ENCODE data around the gene TRIO. TPM values are rescaled to one million over a fixed set of nuclear protein-coding genes. Genes with fewer than 3 reads are reported as not detected.
A peak's percentile ranks its signal among the peaks of the same experiment; 100 is the strongest.

Gene TRIO
- total RNA-seq, 2 donors from 2014 or later, result 181 to 202 TPM

DNA sequence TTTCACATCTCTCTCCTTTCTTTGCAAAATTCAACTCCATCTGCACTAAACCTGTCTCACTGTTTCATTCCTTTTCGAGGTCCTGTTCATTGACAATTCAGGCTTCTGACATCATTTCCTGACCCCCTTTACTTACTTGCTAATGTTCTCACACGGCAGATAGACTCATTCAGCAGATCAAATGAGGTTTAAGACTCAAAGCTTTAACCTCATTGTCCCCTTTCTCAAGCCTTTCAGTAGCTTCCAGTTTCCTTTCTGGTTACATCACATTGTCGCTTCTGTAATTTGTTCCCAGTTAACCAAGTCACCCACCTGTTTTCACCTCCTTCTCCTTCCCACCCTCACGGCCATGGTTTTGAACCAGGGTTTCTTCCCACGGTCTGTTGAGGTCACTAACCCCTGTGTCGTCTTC is 295.1 kb downstream of the TRIO start:
- intact Hi-C loops (cut with DNase I), result no loop called here
- DNase-seq (ENCODE audit: low spot score), result no peak

DNA sequence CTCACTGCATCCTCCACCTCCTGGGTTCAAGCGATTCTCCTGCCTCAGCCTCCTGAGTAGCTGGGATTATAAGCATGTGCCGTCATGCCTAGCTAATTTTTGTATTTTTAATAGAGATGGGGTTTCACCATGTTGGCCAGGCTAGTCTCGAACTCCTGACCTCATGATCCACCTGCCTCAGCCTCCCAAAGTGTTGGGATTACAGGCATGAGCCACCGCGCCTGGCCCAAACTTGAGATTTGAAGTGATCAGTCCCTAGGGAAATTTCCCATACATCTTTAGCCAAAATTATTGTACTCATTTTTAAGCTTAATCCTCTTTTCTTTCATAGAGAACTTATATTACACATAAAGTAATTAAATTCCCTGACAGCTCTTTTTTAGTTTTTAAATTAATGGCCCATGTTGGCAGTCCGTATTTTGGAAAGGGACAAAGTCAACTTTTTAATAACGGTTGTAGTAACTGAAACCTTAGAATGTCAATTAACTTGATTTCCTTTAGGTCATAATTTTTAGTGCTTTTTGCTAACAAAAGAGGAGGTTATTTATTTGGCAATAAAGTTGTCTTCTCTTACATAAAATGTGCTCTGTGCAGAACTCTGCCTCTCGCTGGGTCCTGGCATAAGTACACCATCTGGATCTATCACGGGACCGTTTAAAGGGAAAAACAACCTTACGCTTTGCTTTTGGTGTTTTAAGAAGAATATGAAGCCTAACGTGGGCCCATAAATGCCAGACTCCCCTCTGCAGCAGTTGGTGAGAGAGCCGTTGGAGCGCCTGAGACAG is 296.1 kb downstream of the TRIO start:
- intact Hi-C loops (cut with DNase I), result no loop called here
- no peak for DNase-seq (ENCODE audit: low spot score)

DNA sequence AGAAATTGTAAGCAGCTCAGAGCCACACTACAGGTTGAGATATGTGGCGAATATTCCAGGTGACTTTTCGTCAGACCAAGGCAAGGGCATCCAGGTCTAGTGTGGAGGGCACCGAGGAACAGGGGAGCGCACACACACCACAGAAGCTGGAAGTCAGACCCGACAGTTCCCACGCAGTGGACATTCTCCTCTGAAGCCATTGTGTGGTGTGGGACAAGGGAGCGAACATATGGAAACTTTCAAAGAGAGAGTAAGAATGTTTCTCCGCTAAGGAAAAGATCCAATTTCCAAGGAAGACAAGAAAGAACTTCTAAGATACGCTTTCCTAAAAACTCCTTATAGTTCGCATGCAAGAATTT is 297.1 kb downstream of the TRIO start:
- intact Hi-C loops (cut with DNase I), result no loop called here
- DNase-seq (ENCODE audit: low spot score), result no peak

DNA sequence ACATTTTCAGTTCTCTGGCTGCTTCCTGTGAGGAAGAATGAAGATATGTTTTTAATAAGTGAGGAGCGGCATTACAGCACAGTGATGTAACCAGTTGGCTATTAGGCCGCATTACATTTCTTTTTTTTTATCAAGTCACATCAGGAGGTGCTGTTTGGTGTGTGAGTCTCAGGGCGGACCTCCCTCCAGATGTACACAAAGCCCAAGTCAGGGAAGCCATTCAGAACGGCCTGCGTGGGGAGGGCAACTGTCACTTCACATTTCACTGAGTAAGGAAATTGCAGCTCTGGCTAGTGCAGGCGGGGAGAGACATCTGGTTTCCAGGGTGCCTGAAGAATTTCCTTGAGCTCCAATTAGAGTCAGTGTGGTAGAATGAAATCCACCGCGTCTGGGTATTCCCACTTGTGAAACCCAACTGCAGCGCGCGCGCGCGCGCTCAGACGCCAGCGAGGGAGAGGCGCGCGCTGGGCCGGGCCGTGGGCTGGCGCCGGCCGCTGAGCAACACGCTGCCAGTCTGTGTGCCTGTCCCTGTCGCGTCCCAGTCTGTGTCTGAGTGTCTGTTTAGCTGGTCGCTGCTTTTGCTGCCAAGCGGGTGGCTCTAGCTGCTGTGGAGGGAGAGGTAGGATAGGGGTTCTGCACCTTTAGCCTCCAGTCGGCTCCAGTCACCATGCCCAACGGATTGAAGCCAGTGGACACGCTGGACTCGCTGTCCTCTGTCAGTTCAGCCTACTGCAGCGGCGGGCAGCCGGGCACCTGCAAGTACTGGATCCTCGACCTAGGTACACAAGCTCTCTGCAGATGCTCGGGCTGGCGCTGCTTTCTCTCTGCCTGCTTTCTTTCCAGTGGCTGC is 297.7 kb downstream of the TRIO start:
- intact Hi-C loops (cut with DNase I), result no loop called here
- peak; percentile 89 for DNase-seq (ENCODE audit: low spot score)

DNA sequence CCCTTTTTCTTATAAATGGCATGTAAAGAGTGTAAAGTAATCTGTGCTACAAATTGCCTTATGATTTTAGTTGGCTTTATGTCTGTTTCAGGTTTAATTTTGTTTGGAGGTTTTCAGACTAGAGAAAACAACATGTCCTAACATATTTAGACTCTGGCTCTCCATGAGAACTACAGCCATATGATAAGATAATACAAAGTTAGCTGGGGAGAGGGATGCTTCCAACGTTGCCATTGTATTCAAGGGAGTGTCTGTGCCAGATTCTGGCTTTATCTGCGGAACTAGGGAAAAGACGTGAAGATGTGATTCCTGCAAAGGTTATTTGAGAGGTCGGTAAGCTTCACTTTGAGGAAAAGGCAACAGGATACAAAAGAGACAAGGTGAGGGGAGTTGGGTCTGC is 298.5 kb downstream of the TRIO start:
- no peak for DNase-seq (ENCODE audit: low spot score)
- intact Hi-C loops (cut with DNase I), result no loop called here

DNA sequence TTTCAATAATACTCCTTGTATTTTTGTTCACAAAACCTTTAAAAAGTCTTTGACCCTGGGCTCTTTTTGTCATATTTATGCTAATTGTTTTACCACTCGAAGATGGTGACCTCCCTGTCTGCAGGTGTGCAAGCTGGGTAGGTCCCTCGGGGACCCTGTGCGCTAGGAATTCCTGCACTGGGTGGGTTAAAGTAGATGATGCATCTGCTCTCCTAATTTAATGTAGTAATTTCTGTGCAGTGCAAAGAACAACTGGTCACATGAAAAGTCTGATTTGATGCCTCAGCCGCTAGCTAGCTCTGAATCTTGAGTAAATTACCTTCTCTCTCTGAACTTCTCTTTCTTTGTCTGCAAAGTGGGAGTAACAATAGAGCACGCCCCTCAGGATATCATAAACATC is 299.4 kb downstream of the TRIO start:
- intact Hi-C loops (cut with DNase I), result no loop called here
- DNase-seq (ENCODE audit: low spot score), result no peak

DNA sequence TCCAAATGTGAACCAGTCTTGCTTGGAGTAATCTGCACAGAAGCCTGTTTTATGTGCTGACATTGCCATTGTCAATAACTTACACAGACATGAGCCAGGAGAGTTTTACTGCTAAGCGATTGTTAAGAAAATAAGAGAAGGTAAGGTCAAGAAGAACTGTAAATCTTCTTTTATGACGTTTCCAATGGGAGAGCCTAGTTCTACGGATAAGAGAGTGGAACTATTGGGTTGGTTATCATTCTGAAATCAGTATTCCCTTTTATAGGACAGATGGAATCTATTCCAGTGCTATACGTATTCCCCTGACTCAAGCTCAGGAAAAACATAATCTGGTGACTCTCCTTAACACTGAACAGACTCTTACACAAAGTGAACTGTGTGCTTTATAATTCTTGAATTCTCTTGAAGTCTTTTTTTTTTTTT is 300.5 kb downstream of the TRIO start:
- DNase-seq (ENCODE audit: low spot score), result no peak
- intact Hi-C loops (cut with DNase I), result no loop called here

DNA sequence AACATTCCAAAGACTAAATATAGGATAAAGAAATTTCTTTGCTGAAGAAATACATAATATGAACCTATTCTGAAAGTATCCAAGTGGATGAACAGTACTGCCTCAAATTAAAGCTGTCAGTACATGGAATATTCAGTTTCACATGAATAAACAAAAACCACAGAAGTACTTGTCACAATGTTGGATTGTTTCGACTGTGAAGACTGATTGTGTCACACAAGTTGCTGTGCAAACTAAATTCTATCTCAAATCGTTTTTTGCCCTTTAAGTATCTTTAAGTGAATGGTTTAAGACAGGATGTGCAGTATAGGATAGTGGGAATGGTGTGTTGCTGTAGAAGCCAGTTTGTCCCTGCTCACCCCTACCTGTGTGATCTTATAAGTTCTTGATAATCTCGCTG is 301.0 kb downstream of the TRIO start:
- intact Hi-C loops (cut with DNase I), result no loop called here
- DNase-seq (ENCODE audit: low spot score), result no peak

DNA sequence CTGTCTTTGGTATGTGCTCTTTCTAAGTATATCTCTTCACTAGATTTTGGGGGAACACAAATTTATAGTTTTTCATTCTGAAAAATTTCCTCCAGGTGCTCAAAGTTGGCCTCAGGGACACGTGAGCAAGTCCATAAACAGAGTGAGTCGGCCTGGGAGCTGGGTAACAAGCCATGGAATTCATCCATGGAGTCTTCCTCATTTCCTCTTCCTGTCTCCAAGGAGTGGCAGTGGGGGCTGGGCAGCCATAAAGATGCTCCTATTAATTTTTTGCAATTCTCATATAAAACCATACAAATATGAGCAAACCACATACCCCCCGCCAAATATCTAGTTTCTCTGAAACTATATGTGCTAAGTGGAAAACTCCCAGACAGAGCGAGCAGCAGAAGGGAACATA is 301.9 kb downstream of the TRIO start:
- intact Hi-C loops (cut with DNase I), result no loop called here
- DNase-seq (ENCODE audit: low spot score), result no peak

DNA sequence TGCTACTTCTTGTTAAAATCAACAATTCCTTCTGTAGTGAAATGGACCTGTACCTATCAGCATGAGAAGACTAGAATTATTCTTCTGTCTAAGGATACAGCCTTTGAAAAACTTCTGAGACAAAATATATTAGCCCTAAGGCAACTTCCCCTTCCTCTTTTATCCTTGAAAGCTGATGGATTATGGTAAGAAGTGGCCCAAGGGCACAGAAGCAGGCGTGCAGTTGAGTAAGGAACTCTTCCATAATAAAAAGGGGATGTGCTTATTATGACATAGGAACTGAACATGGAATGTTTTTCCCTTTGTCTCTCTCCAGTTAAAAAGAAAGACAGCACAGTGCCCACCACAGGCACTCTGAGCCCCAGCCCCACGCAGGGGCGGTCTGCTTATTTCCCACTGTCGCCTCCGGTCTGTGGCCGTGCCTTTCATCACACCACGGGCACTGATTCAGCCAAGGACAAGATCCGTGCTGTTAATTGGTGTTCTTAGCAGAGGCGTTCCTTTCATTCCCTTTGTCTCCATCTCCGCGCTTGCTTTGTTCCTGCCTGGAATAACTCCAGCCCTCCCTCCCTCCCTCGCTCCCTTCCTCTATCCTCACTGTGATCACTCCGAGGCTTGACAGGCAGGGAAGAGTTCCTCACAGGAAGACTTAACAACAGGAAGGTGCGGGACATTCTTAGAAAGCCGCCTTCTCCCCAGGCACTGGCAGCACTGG is 302.6 kb downstream of the TRIO start:
- intact Hi-C loops (cut with DNase I), result no loop called here
- DNase-seq (ENCODE audit: low spot score), result no peak

DNA sequence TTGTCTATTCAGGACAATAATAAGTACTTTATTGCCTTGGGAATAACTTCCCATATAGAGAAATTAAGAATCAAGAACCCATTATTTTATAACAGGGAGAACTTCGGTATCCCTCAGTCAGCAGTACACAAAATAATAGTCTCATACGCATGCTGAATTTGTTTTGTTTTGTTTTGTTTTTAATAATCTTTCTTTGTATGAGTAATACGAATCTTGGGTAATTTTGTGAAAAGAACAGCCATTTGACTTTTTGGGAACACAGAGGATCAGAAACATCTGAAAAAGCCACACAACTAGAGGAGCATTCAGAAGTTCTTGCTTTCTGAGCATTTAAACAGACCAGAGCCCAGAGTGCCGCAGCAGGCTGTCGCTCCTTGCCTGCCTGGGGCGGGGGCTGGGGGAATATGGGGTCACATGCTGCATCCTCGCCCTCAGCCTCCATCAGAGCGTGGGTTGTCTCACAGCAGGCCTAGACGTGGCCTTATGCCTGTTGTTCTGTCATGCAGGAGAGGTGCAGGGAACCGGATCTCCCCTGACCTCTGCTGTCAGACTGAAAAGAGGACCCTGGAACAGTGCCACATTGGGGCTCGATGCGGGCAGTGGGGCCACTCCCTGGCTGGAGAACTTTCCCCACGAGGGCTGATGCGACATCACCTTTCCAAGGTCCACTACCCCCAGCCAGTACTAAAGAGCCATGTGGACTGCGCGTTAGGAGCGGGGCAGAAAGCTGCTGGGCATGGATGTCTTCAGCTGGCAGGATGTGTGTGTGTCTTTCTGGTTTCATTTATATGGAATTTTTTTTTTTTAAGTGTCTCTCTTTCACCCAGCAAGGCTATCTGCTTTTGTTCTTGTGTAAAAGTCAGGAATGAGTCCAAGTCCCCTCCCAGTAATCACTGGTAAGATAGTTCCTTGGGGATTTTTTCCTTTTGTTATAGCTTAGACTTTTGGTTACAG is 305.1 kb downstream of the TRIO start:
- DNase-seq (ENCODE audit: low spot score), result no peak
- intact Hi-C loops (cut with DNase I), result no loop called here

DNA sequence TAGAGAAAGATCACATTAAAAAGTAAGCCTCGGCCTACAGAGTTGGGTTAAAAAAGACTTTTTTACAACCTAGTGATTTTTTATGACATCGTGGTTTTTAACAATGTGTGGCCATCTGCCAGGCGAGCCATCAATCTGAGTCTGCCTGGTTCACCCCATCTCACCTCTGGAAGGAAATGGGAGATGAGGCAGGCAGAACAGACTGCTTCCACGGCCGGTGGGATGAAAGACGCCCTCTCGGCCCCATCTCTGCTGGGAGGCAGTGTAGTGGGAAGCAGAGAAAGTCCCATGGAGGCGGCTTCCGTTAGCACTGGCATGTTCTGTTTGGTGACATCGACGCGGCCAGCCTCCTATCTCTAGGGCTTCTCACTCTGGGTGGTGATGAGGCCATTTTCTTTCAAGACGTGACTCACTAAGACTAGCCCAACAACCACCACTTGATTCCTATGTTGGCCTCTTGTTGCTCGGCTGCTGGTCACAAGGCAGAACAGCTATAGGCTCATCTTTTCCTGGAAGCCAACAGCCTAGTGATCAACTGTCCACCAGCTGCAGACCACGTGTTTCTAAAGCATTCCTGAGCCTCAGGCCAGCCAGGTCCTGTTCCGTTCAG is 306.0 kb downstream of the TRIO start:
- no peak for DNase-seq (ENCODE audit: low spot score)
- intact Hi-C loops (cut with DNase I), result no loop called here

DNA sequence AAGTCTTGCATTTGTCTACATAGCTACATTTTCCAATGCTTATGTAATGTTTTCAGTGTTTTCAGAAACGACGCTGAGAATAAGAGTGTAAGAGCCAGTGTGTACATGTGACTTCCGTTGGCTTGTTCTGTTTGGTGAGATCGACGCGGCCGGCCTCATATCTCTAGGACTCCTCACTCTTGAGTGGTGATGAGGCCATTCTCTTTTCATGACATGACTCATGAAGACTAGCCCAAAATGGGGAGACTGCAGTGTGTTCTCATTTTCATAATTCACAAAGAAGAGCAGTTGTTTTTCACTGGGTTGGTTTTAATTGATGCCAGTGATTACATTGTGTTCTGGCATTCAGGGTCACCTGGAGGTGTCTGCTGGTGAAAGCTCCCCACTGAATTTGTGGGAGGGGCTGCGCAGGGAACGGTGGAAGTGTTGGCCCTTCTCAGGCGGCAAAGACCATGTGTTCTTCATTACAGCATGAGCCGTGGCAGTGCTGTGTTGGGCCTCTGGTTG is 306.9 kb downstream of the TRIO start:
- DNase-seq (ENCODE audit: low spot score), result peak; percentile 90
- intact Hi-C loops (cut with DNase I), result no loop called here

DNA sequence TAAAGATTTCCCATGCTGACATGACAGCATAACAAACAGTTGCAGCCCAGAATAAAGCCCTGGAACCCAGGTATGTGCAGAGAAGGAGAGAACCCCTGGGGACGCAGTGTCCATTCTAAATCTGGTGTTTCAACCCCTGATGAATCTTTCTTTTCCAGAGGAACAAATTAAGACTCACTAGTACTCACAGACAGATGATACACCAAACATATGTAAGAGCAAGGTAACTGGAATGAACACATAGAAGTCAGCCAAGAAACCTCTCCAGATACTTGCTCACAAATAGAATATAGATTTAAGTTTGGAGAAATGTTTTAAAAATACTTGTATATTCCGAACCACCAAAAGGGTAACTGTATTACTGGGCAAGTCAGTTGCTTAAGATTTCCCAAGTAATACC is 307.6 kb downstream of the TRIO start:
- intact Hi-C loops (cut with DNase I), result no loop called here
- no peak for DNase-seq (ENCODE audit: low spot score)

DNA sequence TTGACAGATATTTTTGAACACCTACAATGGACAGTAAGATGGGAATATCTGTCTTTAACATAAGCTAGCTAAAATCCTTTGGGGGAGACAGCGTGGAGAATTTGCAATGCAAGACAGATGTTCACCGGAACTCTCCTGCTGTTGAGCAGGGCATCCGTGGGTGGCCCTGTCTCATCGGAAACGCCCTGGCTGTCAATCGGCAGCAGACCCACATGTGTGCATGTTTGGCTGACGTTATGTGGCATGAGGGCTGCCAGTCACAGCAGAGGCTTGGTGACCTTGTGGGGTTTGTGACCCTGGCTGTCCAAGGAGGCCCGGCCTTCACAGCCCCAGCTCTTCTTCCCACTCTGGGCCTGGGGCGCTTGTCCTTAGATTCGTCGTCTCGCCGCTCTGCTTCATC is 308.7 kb downstream of the TRIO start:
- intact Hi-C loops (cut with DNase I), result no loop called here
- no peak for DNase-seq (ENCODE audit: low spot score)

DNA sequence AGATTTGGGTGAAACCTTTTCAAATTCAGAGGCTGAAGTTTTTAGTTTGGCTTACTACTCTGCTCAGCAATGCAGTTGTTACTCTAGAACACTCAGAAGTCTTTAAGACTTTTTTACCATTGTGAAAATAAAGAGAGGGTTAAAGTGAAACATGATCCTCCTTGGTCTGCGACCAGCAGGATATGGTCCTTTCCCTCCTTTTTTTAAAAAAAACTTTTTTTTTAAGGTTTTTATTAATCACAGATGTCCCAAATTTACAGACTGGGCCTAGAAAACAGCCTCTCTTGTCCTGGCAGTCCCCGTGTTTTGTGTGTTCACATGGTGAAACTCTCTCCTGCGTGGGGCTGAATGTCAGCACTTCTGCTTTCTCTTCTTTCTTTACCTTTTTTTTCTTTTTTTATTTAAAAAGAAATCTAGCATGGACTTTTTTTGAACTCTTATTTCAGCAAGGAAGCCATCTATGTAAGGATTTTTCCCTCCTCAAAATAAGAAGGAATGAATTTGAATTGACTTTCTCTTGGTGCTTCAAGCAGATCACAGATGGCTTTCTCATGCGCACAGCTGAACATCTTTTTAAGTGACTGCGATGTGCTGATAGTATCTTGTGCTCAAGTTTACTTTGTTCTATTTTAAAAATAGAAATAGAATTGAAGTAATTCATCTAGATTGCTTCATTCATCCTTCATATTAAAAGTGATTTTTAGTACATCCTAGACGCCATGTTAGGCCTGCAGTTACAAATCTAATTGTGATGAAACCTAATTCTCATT is 309.7 kb downstream of the TRIO start:
- no peak for DNase-seq (ENCODE audit: low spot score)
- intact Hi-C loops (cut with DNase I), result no loop called here

DNA sequence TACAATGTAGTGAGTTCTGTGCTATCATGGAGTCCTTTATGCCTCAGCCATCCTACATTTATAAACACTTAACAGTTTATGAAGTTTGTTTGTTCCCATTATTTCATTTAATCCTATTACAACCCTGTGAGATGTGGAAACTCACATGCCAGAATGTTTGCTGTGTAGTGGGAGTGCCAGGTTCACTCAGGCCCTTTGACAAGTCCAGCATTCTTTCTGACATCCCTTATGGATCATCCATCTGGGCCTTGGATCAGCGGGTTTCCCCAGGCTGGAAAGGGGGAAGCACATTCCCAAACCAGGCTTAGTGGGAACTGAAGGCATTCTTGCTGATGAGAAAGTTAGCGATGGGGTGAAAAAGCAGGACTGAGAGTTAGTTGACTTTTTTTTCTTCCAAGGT is 310.3 kb downstream of the TRIO start:
- intact Hi-C loops (cut with DNase I), result no loop called here
- no peak for DNase-seq (ENCODE audit: low spot score)

DNA sequence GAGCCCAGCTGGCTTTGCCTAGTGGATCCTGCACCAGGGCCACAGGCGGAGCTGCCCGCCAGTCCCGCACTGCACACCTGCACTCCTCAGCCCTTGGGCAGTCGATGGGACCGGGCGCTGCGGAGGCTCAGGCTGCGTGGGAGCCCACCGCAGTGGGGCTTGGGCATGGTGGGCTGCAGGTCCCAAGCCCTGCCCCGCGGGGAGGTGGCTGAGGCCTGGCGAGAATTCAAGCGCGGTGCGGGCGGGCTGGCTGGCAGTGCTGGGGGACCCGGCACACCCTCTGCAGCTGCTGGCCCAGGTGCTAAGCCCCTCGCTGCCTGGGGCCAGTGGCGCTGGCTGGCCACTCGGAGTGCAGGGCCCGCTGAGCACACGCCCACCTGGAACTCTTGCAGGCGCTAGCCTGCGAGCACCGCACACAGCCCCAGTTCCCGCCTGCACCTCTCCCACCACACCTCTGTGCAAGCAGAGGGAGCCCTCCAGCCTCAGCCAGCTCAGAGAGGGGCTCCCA is 312.7 kb downstream of the TRIO start:
- no peak for DNase-seq (ENCODE audit: low spot score)
- intact Hi-C loops (cut with DNase I), result no loop called here

Data from posterior vena cava (tissue), 2 donors.